ENCODE results near the gene KCNJ15.
A peak's percentile ranks its signal among the peaks of the same experiment; 100 is the strongest.

- TF ChIP-seq CTCF (IDR thresholded peaks at IDR 0.05), result peak in 3 of 4 donors; percentile 13 to 19 (median 15)
- TF ChIP-seq POLR2A (IDR thresholded peaks at IDR 0.05), result no peak
These were observed 20.6 kb upstream of the KCNJ15 start for GRCh38 chr21:38236232-38236631.
